NCI-H748 (cell line): ENCODE measurements around the gene GJA3.
A peak's percentile ranks its signal among the peaks of the same experiment; 100 is the strongest.

Experiments used
- DNase-seq: peaks from one replicate; lab custom pipeline; 2025; ENCODE audit not compliant: unreplicated experiment; lab: John Stamatoyannopoulos, UW

The GJA3 gene

GRCh38 chr13:20130012-20130411 lies 30.8 kb downstream of the GJA3 start:
- DNase-seq: no peak

- DNase-seq: no peak
Observed at GRCh38 chr13:20129076-20129475, 31.8 kb downstream of the GJA3 start.

DNA sequence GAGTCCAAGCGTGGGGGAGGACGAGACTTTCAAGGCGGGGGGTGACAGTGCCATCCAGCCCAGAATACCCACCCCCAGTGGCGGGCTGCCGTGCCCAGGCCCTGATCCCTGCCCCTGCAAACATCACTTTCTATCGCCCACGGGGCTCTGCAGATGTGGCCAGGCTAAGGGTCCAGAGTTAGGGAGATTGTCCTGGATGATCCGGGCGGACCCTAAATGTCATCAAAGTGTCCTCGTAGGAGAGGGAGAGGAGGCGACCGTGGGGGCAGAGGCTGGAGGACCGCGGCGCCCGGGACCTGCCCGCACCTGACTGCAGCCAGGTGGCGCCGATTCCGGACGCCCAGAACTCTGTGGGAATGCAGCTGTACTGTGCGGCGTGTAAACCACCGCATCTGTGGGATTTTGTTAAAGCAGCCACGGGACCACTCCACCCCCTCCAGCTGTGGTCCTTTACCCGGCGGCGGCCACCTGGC lies 32.4 kb downstream of the GJA3 start:
- peak; percentile 50 for DNase-seq

DNA sequence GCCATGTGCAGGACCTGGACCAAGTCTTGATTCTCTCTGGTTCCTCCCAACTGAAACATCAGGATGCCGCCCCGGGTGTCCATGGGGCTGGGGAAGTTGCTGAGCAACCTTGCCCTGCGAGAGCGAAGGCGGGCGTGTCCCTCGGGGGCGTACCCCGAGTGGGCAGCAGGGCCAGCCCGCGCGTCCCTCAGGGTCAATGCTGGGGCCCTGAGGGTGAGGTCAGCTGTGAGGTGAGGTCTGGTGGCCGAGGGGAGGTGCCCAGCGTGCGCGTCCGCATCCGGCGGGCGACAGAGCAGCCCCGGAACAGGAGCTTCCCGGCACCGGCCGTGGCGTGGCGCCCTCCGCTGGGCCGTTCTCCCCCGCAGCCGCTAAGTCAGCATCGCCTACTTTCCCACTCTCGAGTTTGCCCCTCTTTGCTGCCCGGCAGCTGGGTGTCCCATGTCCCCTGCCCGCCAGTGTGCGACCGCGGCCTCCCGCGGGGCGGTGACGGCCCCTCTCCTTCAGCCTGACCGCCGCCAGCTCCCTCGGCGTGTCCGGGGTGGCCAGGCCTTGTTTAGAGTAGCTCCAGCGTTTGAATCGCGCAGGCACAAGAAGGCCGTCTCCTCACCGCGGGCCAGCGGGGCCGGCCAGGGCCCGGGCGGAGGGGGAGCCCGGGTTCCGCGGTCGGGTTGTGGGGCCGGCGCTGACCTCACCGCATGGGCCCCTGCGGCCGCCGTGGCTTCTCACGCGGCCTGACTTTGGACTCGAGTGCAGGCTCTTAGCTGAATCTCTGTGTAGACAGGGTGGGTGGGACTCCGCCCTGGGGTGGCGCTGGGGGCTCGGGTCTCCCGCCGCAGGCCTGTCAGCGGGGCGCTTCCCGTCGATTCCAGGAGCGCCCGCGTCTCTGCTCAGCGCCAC lies 33.0 kb downstream of the GJA3 start:
- DNase-seq: peak; percentile 84

GRCh38 chr13:20127262-20127561 lies 33.6 kb downstream of the GJA3 start:
- no peak for DNase-seq

- DNase-seq: no peak
Observed at GRCh38 chr13:20126541-20127261, 34.2 kb downstream of the GJA3 start.

DNA sequence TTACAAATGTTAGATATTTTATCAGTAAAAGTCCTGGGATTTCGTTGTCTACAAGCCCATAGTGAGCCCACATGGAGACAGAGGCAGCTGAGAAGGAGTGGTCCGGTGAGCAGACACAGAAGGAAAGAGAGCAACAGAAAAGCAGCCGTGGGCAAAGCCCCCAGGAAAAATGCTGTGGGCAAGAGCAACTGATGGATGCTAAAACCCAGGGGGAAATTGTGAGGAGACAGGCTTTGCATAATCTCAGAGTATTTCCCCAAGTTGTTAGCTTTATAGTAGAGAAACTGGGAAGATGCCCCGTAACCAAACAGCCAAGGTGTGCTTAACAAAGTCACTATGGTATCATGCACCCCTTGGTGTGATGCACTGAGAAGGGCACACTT lies 35.1 kb downstream of the GJA3 start:
- DNase-seq: no peak

DNA sequence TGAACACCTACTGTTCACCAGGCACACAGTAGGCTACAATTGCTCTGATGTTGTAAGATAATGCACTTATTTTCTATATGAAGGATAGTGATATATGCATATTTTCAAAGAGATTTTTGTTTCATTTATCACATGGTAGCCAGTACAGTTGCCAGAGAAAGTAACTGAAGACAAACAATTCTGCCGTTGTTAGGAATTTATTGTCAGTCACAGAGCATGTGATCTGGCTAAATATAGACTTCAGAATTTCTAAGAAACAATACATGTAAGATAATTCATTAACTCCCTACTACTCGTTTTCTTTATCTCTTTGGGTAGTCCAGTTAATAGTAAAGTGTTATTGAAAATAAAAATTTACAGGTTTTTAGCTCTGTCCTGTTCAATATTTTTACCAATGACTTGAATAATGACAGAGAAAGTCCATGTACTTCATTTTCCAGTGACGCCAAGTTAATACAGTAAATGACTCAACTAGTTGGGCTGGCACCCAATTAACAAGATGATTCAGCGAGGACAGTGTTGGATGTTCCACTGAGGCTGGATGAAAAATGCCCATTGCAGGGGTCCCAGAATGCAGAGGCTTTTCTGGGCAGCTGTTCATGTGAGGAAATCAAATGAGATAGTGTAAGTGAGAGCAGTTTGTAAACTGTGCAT lies 35.6 kb downstream of the GJA3 start:
- DNase-seq: no peak

DNA sequence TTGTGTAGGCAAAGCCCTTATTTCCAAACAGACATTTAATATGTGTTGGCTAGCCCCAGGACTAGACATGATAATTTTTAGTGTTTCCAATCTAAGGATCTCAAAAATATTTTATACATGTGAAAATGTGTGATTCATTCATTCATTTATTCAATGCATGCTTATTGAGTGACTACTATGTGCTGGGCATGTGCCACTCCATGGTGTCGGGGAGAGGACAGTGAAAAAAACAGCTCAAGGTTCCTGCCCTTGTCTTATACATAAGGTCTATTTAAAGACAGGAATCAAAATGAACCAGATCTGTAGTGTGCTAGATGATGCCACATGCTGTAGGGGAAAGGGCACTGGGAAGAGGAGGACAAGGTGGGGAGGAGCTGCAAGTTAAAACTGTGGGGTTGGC lies 36.5 kb downstream of the GJA3 start:
- no peak for DNase-seq

- peak; percentile 47 for DNase-seq
Observed at GRCh38 chr13:20121159-20121525, 39.7 kb downstream of the GJA3 start.

- DNase-seq: no peak
Observed at GRCh38 chr13:20119960-20120359, 40.9 kb downstream of the GJA3 start.

DNA sequence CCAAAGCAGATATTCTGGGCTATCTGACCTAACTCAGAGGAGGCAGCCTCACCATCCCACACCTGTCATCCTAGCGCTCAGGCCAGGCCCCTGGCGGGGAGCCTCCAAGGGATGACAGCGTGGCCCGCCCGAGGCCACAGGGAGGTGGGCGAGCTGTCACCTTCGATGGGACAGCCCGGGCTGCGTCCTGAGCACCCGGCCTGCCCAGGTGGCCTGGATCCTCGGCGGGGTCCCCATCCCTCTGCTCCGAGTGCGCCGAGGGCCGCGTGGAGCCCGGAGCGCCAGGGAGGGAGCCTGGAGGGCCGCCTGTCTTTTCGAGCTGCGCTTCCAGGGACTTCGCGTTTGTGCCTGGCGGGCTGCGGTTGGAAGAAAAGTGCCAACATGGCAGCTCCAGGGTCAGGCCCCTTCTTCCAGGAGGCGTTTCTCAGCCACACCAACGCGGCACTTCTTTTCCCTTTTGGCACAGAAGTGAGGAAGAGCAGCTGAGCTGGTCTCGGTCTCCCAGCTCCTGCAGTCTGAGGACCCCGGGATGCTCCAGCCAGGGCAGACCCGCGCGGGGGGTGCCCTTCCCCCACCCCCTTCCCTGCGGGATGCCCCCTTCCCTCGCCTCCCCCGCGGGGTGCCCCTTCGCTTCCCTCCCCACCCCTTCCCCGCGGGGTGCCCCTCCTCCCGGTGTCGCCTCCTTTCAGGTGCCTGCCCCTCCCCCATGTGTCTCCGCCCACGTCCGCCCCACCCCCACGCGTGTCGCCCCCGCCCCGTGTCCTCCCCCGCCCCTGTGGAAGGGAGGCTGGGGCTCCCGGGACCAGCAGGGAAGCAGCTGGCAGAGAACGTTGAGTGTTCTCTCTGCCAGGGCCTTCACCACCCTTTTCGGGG lies 42.3 kb downstream of the GJA3 start:
- DNase-seq: peak; percentile 64

DNA sequence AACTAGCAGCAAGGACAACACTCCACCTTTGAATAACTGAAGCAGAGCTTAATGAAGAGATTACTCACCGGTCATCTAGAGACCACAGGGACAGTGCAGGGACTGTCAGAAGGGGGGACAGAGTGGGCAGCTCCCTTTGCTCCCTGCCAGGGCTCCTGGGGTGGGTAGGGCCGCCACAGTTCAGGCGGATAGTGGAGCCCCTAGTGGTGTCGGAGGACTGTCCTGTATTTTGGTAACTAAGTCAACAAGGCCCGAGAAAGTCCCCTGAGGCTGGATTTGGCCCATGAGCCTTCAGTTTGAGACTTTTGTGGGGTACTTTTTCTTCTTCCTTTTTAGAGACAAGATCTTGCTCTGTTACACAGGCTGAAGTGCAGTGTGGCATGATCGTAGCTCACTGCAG lies 44.6 kb downstream of the GJA3 start:
- no peak for DNase-seq

DNA sequence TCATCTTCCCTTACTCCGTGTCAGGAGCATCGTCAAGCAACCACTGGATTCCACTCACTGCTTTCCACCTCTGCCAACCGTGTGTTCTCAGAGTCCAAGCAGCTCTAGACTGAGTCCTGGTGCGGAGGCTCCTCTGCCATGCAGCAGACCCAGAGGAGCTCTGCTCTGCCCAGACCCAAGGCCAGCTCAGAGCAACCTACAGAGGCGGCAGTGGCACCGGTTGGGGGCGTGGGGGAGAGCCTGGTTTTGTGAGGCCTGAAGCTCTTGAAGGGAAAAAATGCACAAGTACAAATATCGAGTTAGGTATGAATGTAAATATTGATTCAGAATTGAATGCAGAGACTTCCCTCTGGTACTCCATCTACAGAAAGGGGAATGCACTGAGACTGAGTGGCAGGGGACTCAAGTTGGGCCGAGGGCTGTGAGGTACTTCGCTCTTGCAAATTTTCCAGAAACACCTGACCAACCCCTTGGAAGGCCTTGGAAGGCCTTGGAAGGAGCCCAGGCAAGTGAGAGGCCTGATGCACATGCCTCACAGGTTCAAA lies 46.7 kb downstream of the GJA3 start:
- no peak for DNase-seq

- no peak for DNase-seq
Observed at GRCh38 chr13:20109037-20109436, 51.8 kb downstream of the GJA3 start.

- DNase-seq: no peak
Observed at GRCh38 chr13:20106742-20107141, 54.1 kb downstream of the GJA3 start.

DNA sequence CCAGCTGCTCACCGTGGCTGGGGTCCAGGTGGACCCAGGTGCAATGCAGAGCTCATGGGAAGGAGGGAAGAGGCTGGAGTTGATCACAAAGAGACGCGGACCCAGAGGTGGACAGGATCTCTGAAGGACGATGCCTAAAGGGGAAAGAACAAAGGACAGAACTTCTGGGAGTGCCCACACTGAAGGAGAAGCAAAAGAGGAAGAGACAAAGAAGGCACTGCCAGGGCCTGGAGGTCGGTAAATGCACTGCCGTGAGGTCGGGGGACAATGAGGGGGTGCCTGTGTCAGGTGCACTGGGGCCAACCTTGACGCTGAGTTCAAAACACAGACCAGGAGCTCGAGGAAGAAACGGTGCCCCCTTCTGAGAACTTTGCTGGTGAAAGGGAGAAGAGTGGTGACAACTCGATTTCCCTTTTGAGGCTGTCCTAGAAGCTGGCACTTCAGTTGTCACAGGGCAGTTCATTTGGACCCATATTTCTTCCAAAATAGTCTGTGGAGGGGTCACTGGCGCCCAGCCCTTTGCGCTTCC lies 55.6 kb downstream of the GJA3 start:
- no peak for DNase-seq

- no peak for DNase-seq
Observed at GRCh38 chr13:20102525-20103180, 58.2 kb downstream of the GJA3 start.

DNA sequence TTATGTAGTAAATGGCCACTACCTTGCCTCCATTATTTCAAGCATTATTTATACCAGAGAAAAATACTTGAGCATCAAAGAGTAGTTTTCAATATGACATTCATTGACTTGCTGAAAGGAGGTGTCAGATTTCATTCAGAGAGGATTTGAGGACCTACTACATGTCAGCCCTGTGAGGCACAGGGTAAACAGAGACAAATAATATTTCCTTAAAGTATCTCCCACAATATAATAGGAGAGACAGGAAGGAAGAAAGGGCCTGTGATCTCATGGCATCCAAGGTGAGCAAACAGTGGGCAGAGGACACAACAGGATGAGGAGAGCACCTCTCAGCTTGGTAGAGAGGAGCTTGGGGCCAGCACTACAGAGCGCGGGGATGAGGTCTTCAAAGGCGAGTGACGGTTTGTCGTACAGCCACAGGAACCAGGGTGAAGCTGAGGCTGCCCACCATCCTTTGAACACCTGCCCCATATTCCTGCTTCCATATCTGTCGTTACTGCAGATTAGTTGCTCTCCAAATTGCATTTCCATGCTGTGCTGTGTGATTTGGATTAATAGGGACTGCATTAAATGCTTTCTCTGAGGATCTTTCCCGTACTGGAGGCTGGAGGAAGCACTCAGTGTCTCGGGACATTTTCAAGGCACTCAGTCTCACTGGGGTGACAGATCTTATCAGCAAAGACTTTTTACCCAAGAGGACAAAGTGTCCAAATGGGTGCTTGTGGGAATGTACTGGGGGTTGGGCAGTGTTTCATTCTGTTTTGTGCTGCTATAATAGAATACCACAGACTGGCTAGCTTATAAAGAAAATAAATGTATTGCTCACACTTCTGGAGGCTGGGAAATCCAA lies 59.2 kb downstream of the GJA3 start:
- peak; percentile 45 for DNase-seq
